OCI-LY1 (cell line): ENCODE results near the gene SLC7A8.

Experiments used
- H2AFZ ChIP-seq: fragments of 200-600 bp; sonication (generic), shearing (Covaris generic); 2 replicates; pipeline ENCODE4 v1.6.0; 2014; ENCODE audit warnings: antibody characterized with exemption, mild to moderate bottlenecking, low read length
- H3F3A ChIP-seq: fragments of 200-600 bp; sonication (generic), shearing (Covaris generic); 2 replicates; pipeline ENCODE4 v1.6.0; 2014; ENCODE audit warnings: mild to moderate bottlenecking, antibody characterized with exemption, low read length, moderate library complexity; ENCODE audit not compliant: insufficient read depth
- H3K27ac ChIP-seq: fragments of 200-600 bp; sonication (generic); 2 replicates; pipeline ENCODE4 v1.5.1; 2014; ENCODE audit warnings: low read length, mixed run types, mild to moderate bottlenecking, low read depth; ENCODE audit not compliant: poor library complexity, severe bottlenecking
- H3K27me3 ChIP-seq: fragments of 200-600 bp; sonication (generic); 2 replicates; pipeline ENCODE4 v1.6.0; 2014; ENCODE audit warnings: antibody characterized with exemption, mild to moderate bottlenecking, low read length, moderate library complexity; ENCODE audit not compliant: insufficient read depth
- H3K36me3 ChIP-seq: fragments of 200-600 bp; sonication (generic); 2 replicates; pipeline ENCODE4 v1.6.1; 2014; ENCODE audit warnings: mild to moderate bottlenecking, antibody characterized with exemption, low read length, moderate library complexity, mixed read lengths; ENCODE audit not compliant: insufficient read depth
- H3K4me1 ChIP-seq: fragments of 200-600 bp; sonication (generic); 2 replicates; pipeline ENCODE4 v1.5.1; 2014; ENCODE audit warnings: mild to moderate bottlenecking, low read length, moderate library complexity; ENCODE audit not compliant: insufficient read depth, severe bottlenecking
- H3K4me2 ChIP-seq: fragments of 200-600 bp; sonication (generic), shearing (Covaris generic); 2 replicates; pipeline ENCODE4 v1.6.1; 2014; ENCODE audit warnings: low read length
- H3K4me3 ChIP-seq: fragments of 200-600 bp; sonication (generic); 2 replicates; pipeline ENCODE4 v1.5.1; 2014; ENCODE audit warnings: low read length, low read depth, mild to moderate bottlenecking, mixed read lengths; ENCODE audit not compliant: poor library complexity, severe bottlenecking
- H3K79me2 ChIP-seq: fragments of 200-600 bp; shearing (Covaris generic); 2 replicates; pipeline ENCODE4 v1.6.1; 2016; ENCODE audit warnings: mixed run types, low read length, mixed read lengths; ENCODE audit not compliant: insufficient read depth
- H3K9ac ChIP-seq: fragments of 200-600 bp; sonication (generic), shearing (Covaris generic); 2 replicates; pipeline ENCODE4 v1.6.1; 2014; ENCODE audit warnings: mild to moderate bottlenecking, low read length, mixed read lengths
- H3K9me2 ChIP-seq: fragments of 200-600 bp; sonication (generic), shearing (Covaris generic); 2 replicates; pipeline ENCODE4 v1.6.1; 2014; ENCODE audit warnings: low read depth, mild to moderate bottlenecking, low read length, mixed read lengths
- H3K9me3 ChIP-seq: fragments of 200-600 bp; shearing (Covaris generic); 2 replicates; pipeline ENCODE4 v1.6.1; 2014; ENCODE audit warnings: low read length, mixed read lengths
- H4K20me1 ChIP-seq: fragments of 200-600 bp; sonication (generic), shearing (Covaris generic); 2 replicates; pipeline ENCODE4 v1.6.0; 2016; ENCODE audit warnings: mild to moderate bottlenecking, low read length; ENCODE audit not compliant: insufficient read depth
- EZH2 ChIP-seq: fragments of 200-600 bp; sonication (generic), shearing (Covaris generic); IDR thresholded peaks from 2 replicates; pipeline ENCODE4 v1.8.0; 2017; ENCODE audit warnings: borderline replicate concordance, mixed run types, mild to moderate bottlenecking, antibody characterized with exemption, low read length, moderate library complexity, mixed read lengths
- TF ChIP-seq, protein P1 (sequence below): fragments of 200-600 bp; sonication (generic), shearing (Covaris generic); IDR thresholded peaks from 2 replicates; pipeline ENCODE4 v1.5.1; 2017; ENCODE audit warnings: mild to moderate bottlenecking, antibody characterized with exemption, low read length, moderate library complexity, mixed read lengths

The SLC7A8 gene

DNA sequence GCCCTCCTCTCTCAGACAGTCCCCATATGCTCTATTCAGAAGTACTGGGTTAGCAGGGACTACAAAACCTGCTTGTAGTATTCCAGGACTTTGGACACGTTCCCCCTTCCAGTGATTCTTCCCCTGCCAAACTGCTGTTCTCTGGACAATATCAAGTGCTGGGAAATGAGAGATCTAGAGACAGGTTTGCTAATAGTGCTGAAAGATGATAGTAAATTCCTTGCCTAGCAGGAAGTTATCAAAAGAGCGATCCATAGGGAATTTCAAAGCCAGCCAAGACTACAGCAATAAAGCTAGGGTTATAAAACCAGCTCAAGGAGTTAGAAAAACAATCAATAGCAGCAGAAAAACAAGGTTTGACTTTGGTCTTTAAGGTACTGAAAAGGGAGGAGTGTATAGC is 15.2 kb downstream of the SLC7A8 start:
- no peaks in the 10 kb centered on the region for H3F3A ChIP-seq
- no peak overlapping the region for H3K4me3 ChIP-seq
- no peaks in the 10 kb centered on the region for H3K4me1 ChIP-seq
- H3K4me2 ChIP-seq, result no peak overlapping the region
- H3K9me3 ChIP-seq, result no peaks in the 10 kb centered on the region
- H4K20me1 ChIP-seq, result no peaks in the 10 kb centered on the region
- H3K27me3 ChIP-seq, result no peaks in the 10 kb centered on the region; the same call in 1 of the 2 replicates
- no peaks in the 10 kb centered on the region for H3K36me3 ChIP-seq
- no peaks in the 10 kb centered on the region for H3K9me2 ChIP-seq
- TF ChIP-seq EZH2, result no peak
- TF ChIP-seq, protein P1, sequence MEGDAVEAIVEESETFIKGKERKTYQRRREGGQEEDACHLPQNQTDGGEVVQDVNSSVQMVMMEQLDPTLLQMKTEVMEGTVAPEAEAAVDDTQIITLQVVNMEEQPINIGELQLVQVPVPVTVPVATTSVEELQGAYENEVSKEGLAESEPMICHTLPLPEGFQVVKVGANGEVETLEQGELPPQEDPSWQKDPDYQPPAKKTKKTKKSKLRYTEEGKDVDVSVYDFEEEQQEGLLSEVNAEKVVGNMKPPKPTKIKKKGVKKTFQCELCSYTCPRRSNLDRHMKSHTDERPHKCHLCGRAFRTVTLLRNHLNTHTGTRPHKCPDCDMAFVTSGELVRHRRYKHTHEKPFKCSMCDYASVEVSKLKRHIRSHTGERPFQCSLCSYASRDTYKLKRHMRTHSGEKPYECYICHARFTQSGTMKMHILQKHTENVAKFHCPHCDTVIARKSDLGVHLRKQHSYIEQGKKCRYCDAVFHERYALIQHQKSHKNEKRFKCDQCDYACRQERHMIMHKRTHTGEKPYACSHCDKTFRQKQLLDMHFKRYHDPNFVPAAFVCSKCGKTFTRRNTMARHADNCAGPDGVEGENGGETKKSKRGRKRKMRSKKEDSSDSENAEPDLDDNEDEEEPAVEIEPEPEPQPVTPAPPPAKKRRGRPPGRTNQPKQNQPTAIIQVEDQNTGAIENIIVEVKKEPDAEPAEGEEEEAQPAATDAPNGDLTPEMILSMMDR, result no peak
- no peak overlapping the region for H3K9ac ChIP-seq
- no peaks in the 10 kb centered on the region for H3K79me2 ChIP-seq
- no peak overlapping the region for H3K27ac ChIP-seq
- no peak overlapping the region for H2AFZ ChIP-seq

DNA sequence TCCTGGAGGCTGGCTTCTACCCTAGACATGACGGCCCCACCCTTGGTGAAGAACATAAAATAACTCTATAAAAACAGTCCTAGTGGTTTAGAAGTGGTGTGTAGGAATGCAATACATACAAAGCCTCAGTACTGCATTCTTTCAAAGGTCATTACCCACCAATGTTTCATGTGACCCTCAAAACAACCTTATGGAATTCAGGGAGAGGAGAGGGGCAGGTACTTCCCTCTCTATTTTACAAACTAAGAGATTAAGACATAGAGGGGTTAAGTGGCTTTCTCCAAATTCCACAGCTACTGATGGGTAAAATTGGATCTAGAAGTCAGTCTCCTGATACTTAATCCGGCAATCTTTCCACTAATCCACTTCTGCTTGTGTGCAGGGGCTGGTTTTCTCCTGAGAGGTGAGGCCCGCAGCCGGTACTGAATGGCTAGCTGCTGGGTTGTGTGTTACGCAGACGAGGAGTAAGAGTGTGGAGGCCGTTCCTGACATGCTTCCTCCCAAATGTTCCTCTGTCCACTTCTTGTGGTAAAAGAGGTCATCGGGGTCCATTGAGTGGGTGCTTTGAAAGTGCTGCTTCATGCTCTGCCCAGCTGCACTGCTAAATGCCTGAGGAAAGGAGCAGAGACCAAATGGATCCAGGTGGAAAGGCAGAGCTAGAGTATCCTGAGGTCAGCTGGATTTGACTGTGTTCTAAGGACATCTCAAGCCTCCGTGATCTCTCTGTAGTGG is 16.2 kb downstream of the SLC7A8 start:
- H3K36me3 ChIP-seq, result no peaks in the 10 kb centered on the region
- no peaks in the 10 kb centered on the region for H3K4me1 ChIP-seq

DNA sequence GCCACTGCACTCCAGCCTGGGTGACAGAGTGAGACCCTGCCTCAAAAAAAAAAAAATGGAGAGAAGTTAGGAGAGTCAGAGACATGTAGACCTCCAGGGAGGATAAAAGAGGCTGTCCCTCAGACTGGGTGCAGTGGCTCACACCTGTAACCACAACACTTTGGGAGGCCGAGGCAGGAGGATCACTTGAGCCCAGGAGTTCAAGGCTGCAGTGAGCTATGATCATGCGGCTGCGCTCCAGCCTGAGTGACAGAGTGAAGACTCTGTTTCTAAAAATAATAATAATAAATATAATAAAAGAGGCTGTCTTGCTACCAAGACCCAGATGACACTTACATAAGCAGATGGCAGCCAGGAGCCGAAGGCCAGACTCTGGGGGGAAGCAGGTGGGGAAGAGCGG is 18.5 kb downstream of the SLC7A8 start:
- Histone ChIP-seq H3K27me3 (no peaks in the 10 kb centered on the region), H3K79me2 (no peaks in the 10 kb centered on the region), H3K4me3 (no peak overlapping the region), H3K9me2 (no peaks in the 10 kb centered on the region), H3K9me3 (no peaks in the 10 kb centered on the region), H3K4me1 (no peaks in the 10 kb centered on the region), H4K20me1 (no peaks in the 10 kb centered on the region), H3F3A (no peaks in the 10 kb centered on the region), H3K4me2 (no peak overlapping the region), H3K36me3 (no peaks in the 10 kb centered on the region), H3K27ac (no peak overlapping the region), H3K9ac (no peak overlapping the region), H2AFZ (no peak overlapping the region)
- no peak for TF ChIP-seq EZH2
- TF ChIP-seq, protein P1, result no peak

More for the DNA sequence above, 16.2 kb downstream of the SLC7A8 start:
- H3K9me2 ChIP-seq, result no peaks in the 10 kb centered on the region
- H3K9ac ChIP-seq, result no peak overlapping the region
- no peaks in the 10 kb centered on the region; the same call in 1 of the 2 replicates for H3K27me3 ChIP-seq
- no peaks in the 10 kb centered on the region for H3K79me2 ChIP-seq
- no peaks in the 10 kb centered on the region for H4K20me1 ChIP-seq
- no peaks in the 10 kb centered on the region for H3K9me3 ChIP-seq
- H3F3A ChIP-seq, result no peaks in the 10 kb centered on the region
- H3K4me2 ChIP-seq, result no peak overlapping the region
- H3K4me3 ChIP-seq, result no peak overlapping the region
- no peak for TF ChIP-seq EZH2
- TF ChIP-seq, protein P1, result no peak
- H2AFZ ChIP-seq, result no peak overlapping the region
- H3K27ac ChIP-seq, result no peak overlapping the region
